Eye (tissue), 1 donor: ENCODE measurements around the gene TGFBR3.

Experiments
- DNase-seq: peaks from one replicate; pipeline ENCODE4 v3.0.0-alpha.2; 2015

Gene TGFBR3

GRCh38 chr1:91821126-91821868 lies 64.7 kb downstream of the TGFBR3 start:
- DNase-seq = no peak

DNA sequence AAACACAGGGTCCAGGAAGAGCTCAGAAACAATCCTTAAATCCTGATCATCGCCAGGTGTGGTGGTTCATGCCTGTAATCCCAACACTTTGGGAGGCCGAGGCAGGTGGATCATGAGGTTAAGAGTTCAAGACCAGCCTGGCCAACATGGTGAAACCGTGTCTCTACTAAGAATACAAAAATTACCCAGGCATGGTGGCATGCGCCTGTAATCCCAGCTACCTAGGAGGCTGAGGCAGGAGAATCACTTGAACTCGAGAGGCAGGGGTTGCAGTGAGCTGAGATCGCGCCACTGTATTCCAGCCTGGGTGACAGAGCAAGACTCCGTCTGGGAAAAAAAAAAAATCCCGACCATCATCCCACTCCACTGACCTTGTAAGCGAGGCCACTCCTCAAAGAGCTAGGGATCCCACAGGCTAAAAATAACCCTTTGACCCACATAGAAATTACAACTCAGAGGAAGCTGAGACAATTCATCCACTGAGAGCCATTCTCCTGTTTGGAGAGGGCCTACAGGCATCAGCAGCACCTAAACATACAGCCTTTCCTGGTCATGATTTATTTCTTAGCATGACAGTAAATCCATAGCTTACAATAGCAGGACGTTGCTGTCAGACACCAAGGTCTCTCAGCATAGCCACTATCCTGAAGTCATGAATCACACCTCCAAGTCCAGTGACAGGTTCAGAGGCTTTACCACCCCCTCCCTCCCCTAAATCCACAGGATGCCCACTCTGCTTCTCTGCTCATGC lies 66.7 kb downstream of the TGFBR3 start:
- no peak for DNase-seq

DNA sequence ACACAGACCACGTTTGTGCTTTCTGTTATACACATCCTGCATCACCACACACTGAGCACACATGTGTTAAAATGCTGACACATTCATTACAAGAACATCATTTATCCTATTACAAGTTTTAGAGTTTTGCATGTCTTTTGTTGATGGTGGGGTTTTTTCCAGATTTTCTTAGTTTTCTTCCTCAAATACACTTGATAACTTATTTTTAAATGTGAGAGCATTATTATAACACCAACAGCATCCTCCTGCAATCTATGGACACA lies 67.3 kb downstream of the TGFBR3 start:
- DNase-seq = no peak

- DNase-seq = no peak
Observed at GRCh38 chr1:91817211-91817905, 68.6 kb downstream of the TGFBR3 start.

DNA sequence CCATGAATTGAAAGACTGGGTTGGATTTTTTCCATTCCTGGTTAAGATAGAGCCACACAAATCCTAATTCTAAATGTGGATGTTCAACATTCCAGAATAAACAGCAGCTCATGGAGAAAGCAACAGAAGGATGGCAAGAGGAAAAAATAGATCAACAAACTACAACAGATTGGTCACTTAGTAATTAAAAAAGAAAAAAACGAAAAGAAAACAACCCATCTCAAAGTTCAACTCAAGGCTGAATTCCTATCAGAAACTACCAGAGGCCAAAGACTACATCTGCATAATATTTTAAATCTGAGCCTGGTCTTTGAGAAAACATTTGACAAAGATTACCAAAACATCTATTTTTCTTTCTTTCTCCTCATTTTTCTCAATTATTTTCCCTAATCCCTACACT lies 69.9 kb downstream of the TGFBR3 start:
- DNase-seq = no peak

DNA sequence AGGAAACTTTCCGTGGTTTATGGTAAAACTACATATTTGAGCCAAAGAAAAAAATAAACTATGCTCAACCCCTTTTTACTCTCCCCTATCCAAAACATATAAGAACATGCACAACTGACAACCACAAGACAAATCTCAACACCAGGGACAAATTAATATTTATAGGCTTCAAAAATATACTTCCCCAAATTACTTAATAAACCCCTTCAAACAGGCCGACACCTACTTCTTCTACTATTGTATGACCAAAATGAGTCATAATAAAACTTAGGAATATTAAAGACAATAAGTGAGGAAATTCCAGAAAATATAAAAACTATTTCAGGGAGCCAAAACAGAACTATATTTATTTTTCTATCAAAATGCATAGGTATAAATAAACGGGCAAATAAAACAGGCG lies 71.5 kb downstream of the TGFBR3 start:
- DNase-seq = no peak

DNA sequence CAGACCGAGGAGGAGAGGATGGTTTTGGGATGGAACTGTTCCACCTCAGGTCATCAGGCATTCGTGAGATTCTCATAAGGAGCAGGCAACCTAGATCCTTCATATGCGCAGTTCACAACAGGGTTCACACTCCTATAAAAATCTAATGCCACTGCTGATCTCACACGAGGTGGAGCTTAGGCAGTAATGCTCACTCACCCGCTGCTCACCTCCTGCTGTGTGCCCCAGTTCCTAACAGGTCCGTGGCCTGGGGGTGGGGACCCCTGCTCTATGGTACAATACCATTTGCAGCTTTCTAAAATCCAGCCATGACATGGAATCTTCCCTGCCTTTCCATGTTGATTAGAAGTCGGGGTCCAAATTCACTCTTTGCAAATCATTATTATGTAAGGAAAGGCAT lies 72.1 kb downstream of the TGFBR3 start:
- DNase-seq = no peak

DNA sequence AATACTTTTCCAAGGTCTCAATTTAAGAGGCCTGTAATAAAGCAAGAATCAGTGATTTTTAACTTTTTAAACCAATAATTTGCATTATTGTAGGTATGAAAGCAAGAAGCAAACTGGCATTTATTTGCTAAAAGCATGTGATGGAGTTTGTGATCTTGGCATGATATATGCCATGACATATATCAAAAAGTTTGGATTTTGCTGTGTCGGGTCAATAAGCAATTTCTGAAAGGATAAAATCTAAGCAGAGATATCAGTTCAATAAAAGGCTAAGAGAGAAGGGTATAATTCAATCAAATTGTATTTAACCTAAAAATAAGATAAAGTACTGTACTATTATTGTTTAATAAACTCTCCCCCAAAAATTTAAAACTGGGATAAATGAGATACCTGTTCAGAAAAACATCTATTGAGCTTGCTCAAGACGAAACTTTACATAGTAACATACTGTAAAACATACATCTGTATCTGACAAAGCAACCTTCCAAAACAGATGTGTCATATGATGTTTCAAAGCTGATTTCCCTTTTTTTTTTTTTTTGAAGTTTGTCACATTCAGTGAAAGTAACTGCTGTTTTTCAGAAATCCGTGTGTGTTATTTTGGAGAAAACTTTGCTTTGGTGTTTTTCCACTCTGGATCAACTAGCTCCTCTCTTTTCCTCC lies 74.5 kb downstream of the TGFBR3 start:
- DNase-seq = no peak

DNA sequence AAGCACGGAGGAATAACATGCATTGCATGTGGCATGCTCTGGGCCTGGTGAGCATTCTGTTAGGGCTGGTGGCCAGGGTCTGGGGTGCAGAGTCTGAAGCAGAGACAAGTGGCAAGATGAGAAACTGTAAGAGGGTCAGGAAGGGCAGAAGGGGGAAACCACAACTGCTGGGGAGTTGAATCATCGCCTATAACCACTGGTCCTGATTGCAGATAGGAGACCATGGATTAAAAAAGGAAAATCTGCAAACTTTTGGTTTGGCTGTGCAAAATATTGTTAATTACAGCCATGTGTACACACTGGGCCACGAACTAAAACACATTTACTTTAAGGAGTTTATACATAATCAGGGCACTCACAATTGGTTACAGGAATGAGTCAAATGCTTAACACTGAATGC lies 76.6 kb downstream of the TGFBR3 start:
- no peak for DNase-seq

GRCh38 chr1:91807921-91808620 lies 77.9 kb downstream of the TGFBR3 start:
- no peak for DNase-seq

DNA sequence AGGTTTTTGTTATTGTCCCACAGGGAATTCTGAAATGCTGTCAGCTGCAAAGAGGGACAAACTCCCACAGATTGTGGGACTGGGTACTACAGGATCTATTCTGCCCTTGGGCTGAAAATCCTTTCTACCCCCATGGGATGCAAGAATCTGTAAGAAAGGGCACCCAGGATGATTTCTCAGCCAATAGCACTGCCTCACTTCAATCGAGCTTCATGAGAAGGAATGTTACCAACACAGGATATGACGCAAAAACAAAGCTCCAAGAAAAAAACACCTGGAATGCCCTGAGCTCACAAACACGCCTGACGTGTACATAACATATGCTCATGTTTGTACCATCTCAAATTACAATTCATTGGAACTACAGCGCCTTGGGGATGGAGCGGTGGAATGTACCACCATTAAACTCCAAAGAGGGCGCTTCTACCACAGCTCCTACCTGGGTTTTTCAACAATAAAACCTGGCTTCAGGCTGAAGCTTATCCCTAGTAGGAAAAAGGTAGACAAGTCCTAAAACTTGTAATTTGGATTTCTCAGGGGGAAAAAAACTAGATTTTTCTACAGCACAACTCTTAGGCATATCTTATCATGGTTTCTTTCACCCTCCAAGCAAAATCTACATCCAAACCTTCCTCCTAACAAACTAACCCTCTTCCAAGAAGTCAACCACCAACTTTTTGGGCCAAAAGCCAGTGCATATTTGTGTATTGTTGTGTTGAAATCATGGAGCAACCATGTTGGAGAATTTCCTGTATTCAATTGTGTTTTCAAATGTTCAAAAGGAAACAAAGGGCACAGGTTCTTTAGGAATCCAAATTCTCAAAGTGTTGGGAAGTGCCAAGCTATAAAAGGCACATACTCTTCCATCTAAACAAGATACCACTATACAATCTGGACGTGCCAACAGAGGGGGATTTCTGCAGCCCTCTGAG lies 78.9 kb downstream of the TGFBR3 start:
- peak; percentile 44 for DNase-seq

DNA sequence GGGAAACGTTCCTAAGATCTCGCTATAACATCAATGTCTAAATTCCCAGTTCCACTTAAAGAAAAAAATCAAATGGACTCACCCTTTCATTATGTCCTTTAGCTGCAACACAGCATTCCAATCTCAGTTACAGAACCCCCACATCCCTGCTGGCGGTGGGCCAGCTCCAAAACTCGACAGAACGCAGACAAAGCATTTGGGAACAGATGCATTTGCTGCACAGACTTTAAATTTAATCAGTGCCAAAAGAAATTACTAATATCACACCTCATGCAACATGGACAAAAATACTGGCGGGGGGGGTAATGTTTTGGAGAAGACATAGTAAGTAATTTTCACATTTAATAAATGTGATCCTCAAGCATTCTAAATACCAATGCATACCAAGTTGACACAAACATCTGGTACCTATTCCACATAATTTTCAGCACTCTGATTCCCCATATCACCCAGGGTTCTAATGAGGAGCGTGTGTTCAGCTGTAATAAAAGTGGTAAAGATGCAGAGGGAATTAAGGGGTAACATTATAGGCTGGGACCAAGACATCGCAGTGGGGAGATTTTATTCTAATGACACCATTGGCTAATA lies 79.7 kb downstream of the TGFBR3 start:
- peak; percentile 65 for DNase-seq

- no peak for DNase-seq
Observed at GRCh38 chr1:91805311-91805801, 80.6 kb downstream of the TGFBR3 start.

DNA sequence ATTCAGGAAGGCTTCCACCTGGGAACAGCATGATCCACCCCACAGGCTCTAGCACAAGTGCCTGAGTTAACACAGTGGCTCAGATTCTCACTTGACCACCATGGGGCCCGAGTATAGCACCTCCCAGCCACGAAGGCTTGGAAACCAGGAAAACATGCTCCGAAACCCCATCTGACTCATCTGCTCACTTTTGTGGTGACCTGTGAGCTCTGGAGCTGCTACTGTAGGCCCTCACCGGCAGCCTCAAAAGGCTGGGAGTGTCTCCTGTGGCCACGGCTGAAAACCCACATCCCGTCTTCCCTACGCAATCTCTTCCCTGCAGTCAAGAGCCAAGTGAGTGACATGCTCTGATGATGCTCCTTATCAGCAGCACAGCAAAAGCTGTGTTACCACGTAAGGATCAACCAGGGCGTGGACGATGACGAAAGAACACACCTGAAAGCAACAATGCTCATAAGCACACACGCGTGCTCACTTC lies 81.4 kb downstream of the TGFBR3 start:
- no peak for DNase-seq

- no peak for DNase-seq
Observed at GRCh38 chr1:91803847-91804545, 82.0 kb downstream of the TGFBR3 start.

GRCh38 chr1:91803123-91803522 lies 82.8 kb downstream of the TGFBR3 start:
- DNase-seq = no peak

DNA sequence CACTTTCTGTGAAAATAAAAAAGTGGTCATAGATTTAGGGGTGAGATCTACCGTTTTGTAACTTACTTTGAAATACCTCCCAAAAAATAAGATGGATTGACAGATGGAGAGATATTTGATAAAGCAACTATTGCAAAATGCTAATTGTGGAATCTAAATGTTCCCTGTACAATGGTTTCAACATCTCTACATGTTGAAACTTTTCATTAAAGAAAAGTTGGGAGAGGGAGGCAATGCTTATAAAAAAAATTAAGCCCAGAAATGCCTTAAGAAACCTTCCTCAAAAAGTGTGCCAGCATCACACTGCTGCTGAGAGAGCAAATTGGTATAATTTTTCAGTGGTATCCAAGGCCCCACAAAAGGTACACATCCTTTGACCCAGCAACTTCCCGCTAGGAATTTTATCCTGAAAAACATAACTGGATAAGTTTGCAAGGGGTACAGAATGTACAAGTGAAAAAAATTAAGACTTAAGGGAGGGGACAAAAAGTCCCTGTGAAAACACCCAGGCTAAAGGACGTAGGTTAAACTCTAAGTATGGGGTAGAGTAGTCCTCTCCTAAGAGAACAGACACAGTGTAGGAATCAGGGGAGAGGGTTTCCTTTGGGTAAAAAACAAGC lies 84.3 kb downstream of the TGFBR3 start:
- DNase-seq = no peak

- no peak for DNase-seq
Observed at GRCh38 chr1:91799863-91800262, 86.1 kb downstream of the TGFBR3 start.

DNA sequence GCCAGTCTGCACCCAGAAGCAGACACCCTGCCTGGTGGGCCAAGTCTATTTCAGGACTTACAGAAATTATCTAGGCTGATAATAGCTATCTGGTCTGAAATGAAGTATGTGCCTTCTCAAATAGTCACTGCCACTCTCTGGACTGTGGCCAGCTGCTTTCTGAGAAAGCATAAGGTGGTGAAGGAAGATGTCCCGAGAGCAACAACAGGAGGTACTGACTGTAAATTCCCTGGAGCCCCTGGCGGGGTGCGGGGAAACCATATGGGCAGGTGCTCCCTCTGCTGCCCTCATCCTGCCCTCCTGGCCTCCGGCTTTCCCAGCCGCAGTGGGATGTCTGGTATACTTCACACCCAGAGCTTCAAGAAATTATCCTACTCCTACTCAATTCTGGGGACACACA lies 86.8 kb downstream of the TGFBR3 start:
- DNase-seq = no peak

- DNase-seq = no peak
Observed at GRCh38 chr1:91798740-91799139, 87.2 kb downstream of the TGFBR3 start.
